ENCODE results near the gene PODNL1. TPM values are rescaled to one million over a fixed set of nuclear protein-coding genes. Genes with fewer than 3 reads are reported as not detected.
"Not testable (repeated sequence)": the region's sequence is repeated elsewhere in the genome, so short reads cannot be mapped to it uniquely, and the experiment has no call there.

The PODNL1 gene
- total and polyA plus RNA-seq, 10 of the 15 experiments (the other 5 are each of a cell fraction or from before 2014, with no cell fraction given): 0.04 to 0.44 TPM; not detected in 8

GRCh38 chr19:13967206-13967605, 29.0 kb upstream of the PODNL1 start:
- H3K79me2 ChIP-seq (ENCODE audit: control insufficient read depth, insufficient read depth, low read length); CTCF ChIA-PET; POLR2A ChIA-PET; ATAC-seq; intact Hi-C loops (cut with micrococcal nuclease; ENCODE audit: unreplicated experiment); DNase-seq (ENCODE audit: low read depth, low spot score); H3K4me3 ChIP-seq; H3K9me3 ChIP-seq (replicated peaks; ENCODE audit: control insufficient read depth, insufficient read depth, low read length); H3K36me3 ChIP-seq (ENCODE audit: control insufficient read depth in 2 of 2, insufficient read depth in 2 of 2, low read length in 1 of 2); H3K27me3 ChIP-seq (replicated peaks in 1 of 2; ENCODE audit: control insufficient read depth in 2 of 2, insufficient read depth in 2 of 2, low read length in 1 of 2); H3K27ac ChIP-seq (ENCODE audit: control insufficient read depth, insufficient read depth); SMC1A ChIA-PET (ENCODE audit: uncharacterized antibody, unreplicated experiment); H3K4me1 ChIP-seq (ENCODE audit: control insufficient read depth, insufficient read depth, low read length); H4K20me1 ChIP-seq (ENCODE audit: control insufficient read depth, insufficient read depth); FAIRE-seq; H3K9ac ChIP-seq (ENCODE audit: control insufficient read depth, insufficient read depth, low read length); RAD21 ChIA-PET (ENCODE audit: unreplicated experiment); BruUV-seq (replicated peaks); H3K4me2 ChIP-seq (ENCODE audit: control insufficient read depth, insufficient read depth); in situ Hi-C loops (cut with MboI); H2AFZ ChIP-seq (ENCODE audit: control insufficient read depth, low read depth, low read length): not testable (repeated sequence)
- 90% methylated on average over 8 of the region's 8 CpGs for WGBS (ENCODE audit: insufficient coverage, insufficient replicate concordance, low lambda C conversion rate, missing lambda C conversion rate)

- ATAC-seq: no peak
- BruUV-seq (replicated peaks): no TSS peak
- Histone ChIP-seq H4K20me1 (ENCODE audit: control insufficient read depth, insufficient read depth) (no peaks in the 10 kb centered on the region), H3K4me2 (ENCODE audit: control insufficient read depth, insufficient read depth) (no peak overlapping the region), H3K27ac (ENCODE audit: control insufficient read depth, insufficient read depth) (no peak overlapping the region), H3K27me3 (replicated peaks in 1 of 2; ENCODE audit: control insufficient read depth in 2 of 2, insufficient read depth in 2 of 2, low read length in 1 of 2) (no peaks in the 10 kb centered on the region), H3K4me3 (no peak overlapping the region), H3K9ac (ENCODE audit: control insufficient read depth, insufficient read depth, low read length) (no peak overlapping the region), H3K9me3 (replicated peaks; ENCODE audit: control insufficient read depth, insufficient read depth, low read length) (no peaks in the 10 kb centered on the region), H3K4me1 (ENCODE audit: control insufficient read depth, insufficient read depth, low read length) (no peaks in the 10 kb centered on the region), H2AFZ (ENCODE audit: control insufficient read depth, low read depth, low read length) (no peak overlapping the region), H3K36me3 (ENCODE audit: control insufficient read depth in 2 of 2, insufficient read depth in 2 of 2, low read length in 1 of 2) (peaks cover 0 to 7% of the 10 kb centered on the region in 2 experiments; a peak in 3 of 4 replicates), H3K79me2 (ENCODE audit: control insufficient read depth, insufficient read depth, low read length) (no peaks in the 10 kb centered on the region)
- ChIA-PET POLR2A (no interaction called here), SMC1A (ENCODE audit: uncharacterized antibody, unreplicated experiment) (no interaction called here), CTCF (no interaction called here), RAD21 (ENCODE audit: unreplicated experiment) (no interaction called here)
- FAIRE-seq: no peak
- in situ Hi-C loops (cut with MboI) (no loop called here), intact Hi-C loops (cut with micrococcal nuclease; ENCODE audit: unreplicated experiment) (no loop called here)
- WGBS (ENCODE audit: insufficient coverage, insufficient replicate concordance, low lambda C conversion rate, missing lambda C conversion rate): 88% methylated on average over 14 of the region's 14 CpGs
- no peak for DNase-seq (ENCODE audit: low read depth, low spot score)
- no peak for TF ChIP-seq MAX (IDR thresholded peaks at IDR 0.05; ENCODE audit: low read depth, low read length)
- TF ChIP-seq RB1 (IDR thresholded peaks at IDR 0.05; ENCODE audit: borderline replicate concordance): no peak
- TF ChIP-seq LARP7 (IDR thresholded peaks at IDR 0.05): no peak
- no peak for TF ChIP-seq NBN (IDR thresholded peaks at IDR 0.05)
- TF ChIP-seq CHD2 (IDR thresholded peaks at IDR 0.05; ENCODE audit: borderline replicate concordance, low read depth, low read length): no peak
- TF ChIP-seq ZZZ3 (IDR thresholded peaks at IDR 0.05; ENCODE audit: control insufficient read depth, insufficient read length, low read depth): no peak
- no peak for TF ChIP-seq CHD4 (IDR thresholded peaks at IDR 0.05)
- no peak for TF ChIP-seq PKNOX1 (IDR thresholded peaks at IDR 0.05)
- no peak for TF ChIP-seq PML (IDR thresholded peaks at IDR 0.05; ENCODE audit: low read length)
- TF ChIP-seq DPF2 (IDR thresholded peaks at IDR 0.05): no peak
- TF ChIP-seq ZNF207 (IDR thresholded peaks at IDR 0.05; ENCODE audit: borderline replicate concordance): no peak
- no peak for TF ChIP-seq CREM (IDR thresholded peaks at IDR 0.05; ENCODE audit: low read depth)
- no peak for TF ChIP-seq ZSCAN29 (IDR thresholded peaks at IDR 0.05)
- TF ChIP-seq MLLT1 (IDR thresholded peaks at IDR 0.05): no peak
- TF ChIP-seq RAD51 (IDR thresholded peaks at IDR 0.05): no peak
- TF ChIP-seq ESRRA (IDR thresholded peaks at IDR 0.05; ENCODE audit: low read length): no peak
Measured at GRCh38 chr19:13966684-13967128, 28.5 kb upstream of the PODNL1 start.
